ENCODE data around the gene CFAP299.

- TF ChIP-seq CTCF (conservative IDR thresholded peaks at IDR 0.05) (no peak), EZH2 (IDR thresholded peaks at IDR 0.05; ENCODE audit: low read depth) (no peak)
Measured at GRCh38 chr4:80990851-80991250, 655.3 kb downstream of the CFAP299 start.
